NCI-H2107 (cell line): ENCODE data around the gene NPY1R.

ENCODE experiments used
- DNase-seq: peaks from one replicate; lab custom pipeline; 2025; lab: John Stamatoyannopoulos, UW

The NPY1R gene

GRCh38 chr4:163332526-163333406 is at the start of gene NPY1R:
Gene NPY1R (minus strand): TSS chr4:163332596. CDS start chr4:163326554, 6,042 bp downstream.
- DNase-seq, result no peak

GRCh38 chr4:163380703-163381102 is 48.3 kb upstream of the NPY1R start:
- no peak for DNase-seq

- DNase-seq, result no peak
Measured at GRCh38 chr4:163378661-163379060, 46.3 kb upstream of the NPY1R start.

GRCh38 chr4:163372029-163372428 is 39.6 kb upstream of the NPY1R start:
- DNase-seq, result no peak

- DNase-seq, result no peak
Measured at GRCh38 chr4:163367651-163368050, 35.3 kb upstream of the NPY1R start.

GRCh38 chr4:163356104-163356503 is 23.7 kb upstream of the NPY1R start:
- no peak for DNase-seq

GRCh38 chr4:163353054-163353453 is 20.7 kb upstream of the NPY1R start:
- no peak for DNase-seq

- no peak for DNase-seq
Measured at GRCh38 chr4:163350672-163351071, 18.3 kb upstream of the NPY1R start.

- no peak for DNase-seq
Measured at GRCh38 chr4:163344147-163345125, 12.0 kb upstream of the NPY1R start.

- no peak for DNase-seq
Measured at GRCh38 chr4:163343604-163344146, 11.3 kb upstream of the NPY1R start, which contains the start of gene NPY5R. Gene NPY5R (plus strand): TSS chr4:163343892. CDS start chr4:163350274, 6,382 bp downstream.

- no peak for DNase-seq
Measured at GRCh38 chr4:163335384-163335783, 3.0 kb upstream of the NPY1R start.

- DNase-seq, result no peak
Measured at GRCh38 chr4:163331629-163332376, 593 bp downstream of the NPY1R start.

- no peak for DNase-seq
Measured at GRCh38 chr4:163330916-163331628, 1.3 kb downstream of the NPY1R start.

GRCh38 chr4:163317110-163317509 is 15.3 kb downstream of the NPY1R start:
- no peak for DNase-seq

- DNase-seq, result no peak
Measured at GRCh38 chr4:163309466-163309865, 22.9 kb downstream of the NPY1R start.

- no peak for DNase-seq
Measured at GRCh38 chr4:163303069-163303468, 29.3 kb downstream of the NPY1R start.

GRCh38 chr4:163300445-163300844 is 32.0 kb downstream of the NPY1R start:
- DNase-seq, result no peak

- no peak for DNase-seq
Measured at GRCh38 chr4:163295138-163295537, 37.3 kb downstream of the NPY1R start.

GRCh38 chr4:163284304-163284703 is 48.1 kb downstream of the NPY1R start:
- no peak for DNase-seq

GRCh38 chr4:163280703-163281519 is 51.5 kb downstream of the NPY1R start:
- no peak for DNase-seq
